Mucosa of descending colon (tissue), 3 donors: Measurements from ENCODE around the gene CELF2. TPM values are rescaled to one million over a fixed set of nuclear protein-coding genes. Genes with fewer than 3 reads are reported as not detected.

Source experiments
- ATAC-seq: fragments of 200-7000 bp; cut with Tn5 transposase; one replicate; pipeline ENCODE4 v1.9.1; 2020; ENCODE audit warnings: mild to moderate bottlenecking, moderate library complexity
- DNase-seq, 3 donors: peaks; one replicate each; pipeline ENCODE4 v3.0.0-alpha.2; 2020
- H3K36me3 ChIP-seq: fragments of 200-600 bp; one replicate; pipeline ENCODE4 v1.8.0; 2021; ENCODE audit warnings: low read depth, mild to moderate bottlenecking
- H3K4me1 ChIP-seq: fragments of 200-600 bp; one replicate; pipeline ENCODE4 v1.8.0; 2021; ENCODE audit warnings: low read depth, mild to moderate bottlenecking
- H3K4me3 ChIP-seq: fragments of 200-600 bp; one replicate; pipeline ENCODE4 v1.8.0; 2021; ENCODE audit warnings: mild to moderate bottlenecking
- H3K9me3 ChIP-seq: fragments of 200-600 bp; one replicate; pipeline ENCODE4 v1.8.0; 2021; ENCODE audit warnings: mild to moderate bottlenecking
- CTCF ChIP-seq: fragments of 200-600 bp; IDR thresholded peaks from one replicate; pipeline ENCODE4 v1.8.0; 2022; ENCODE audit warnings: antibody characterized with exemption, mild to moderate bottlenecking
- intact Hi-C, 2 donors: fragments of 100-400 bp; cut with DNase I in 1 of 2; cut with micrococcal nuclease in 1 of 2; formaldehyde crosslinking; loops; one replicate each; pipeline versions ENCODE4 v1.11.0 to v1.11.1; 2022; cut with DNase I, micrococcal nuclease
- total RNA-seq, 3 donors: library from RNA; stranded (reverse); fragmentation: NEBNext Ultra II Directional in 2 of 3; extraction: Animal tissue kit (Norgen Biotek cat#: 25700) in 2 of 3; gene quantifications; one replicate each; pipeline versions ENCODE4 v1.2.1 to v1.2.4, GENCODE V29; 2021 to 2023
- donor health status: DM: no; HTN: no; CAD: no; lungs with moderate emphysema.
- donor health status: DM: no; HTN: no; CAD: no.
- donor health status: DM: no; HTN: yes; CAD: no.

The CELF2 gene
- total RNA-seq, 3 donors from 2014 or later: 31.4 to 56.5 (median 36.1) TPM

GRCh38 chr10:11242443-11243387 is 225.0 kb downstream of the CELF2 start:
- Histone ChIP-seq H3K4me3 (no peak overlapping the region), H3K4me1 (no peaks in the 10 kb centered on the region), H3K36me3 (no peaks in the 10 kb centered on the region), H3K9me3 (no peaks in the 10 kb centered on the region)
- no peak for TF ChIP-seq CTCF
- ATAC-seq (peak; percentile 69), DNase-seq (peak; percentile 55 to 68 (median 58))
- intact Hi-C loops: no loop called here

- Histone ChIP-seq H3K4me3 (no peak overlapping the region), H3K36me3 (no peaks in the 10 kb centered on the region), H3K9me3 (no peaks in the 10 kb centered on the region), H3K4me1 (no peaks in the 10 kb centered on the region)
- ATAC-seq: no peak
- no peak for DNase-seq
- intact Hi-C loops: no loop called here
- TF ChIP-seq CTCF: no peak
Observed at GRCh38 chr10:11243425-11244222, 226.0 kb downstream of the CELF2 start.

- H3K4me3 ChIP-seq: no peak overlapping the region
- H3K36me3 ChIP-seq: peaks cover 3% of the 10 kb centered on the region
- no peak for ATAC-seq
- H3K9me3 ChIP-seq: no peaks in the 10 kb centered on the region
- H3K4me1 ChIP-seq: no peaks in the 10 kb centered on the region
- intact Hi-C loops: no loop called here
- DNase-seq: no peak
- TF ChIP-seq CTCF: no peak
Observed at GRCh38 chr10:11245095-11245479, 227.4 kb downstream of the CELF2 start.

GRCh38 chr10:11245510-11245909 is 227.8 kb downstream of the CELF2 start:
- intact Hi-C loops: no loop called here
- Histone ChIP-seq H3K36me3 (peaks cover 3% of the 10 kb centered on the region), H3K4me1 (no peaks in the 10 kb centered on the region), H3K9me3 (no peaks in the 10 kb centered on the region), H3K4me3 (no peak overlapping the region)
- TF ChIP-seq CTCF: no peak
- DNase-seq: no peak
- ATAC-seq: peak; percentile 11

GRCh38 chr10:11245981-11246590 is 228.4 kb downstream of the CELF2 start:
- no peak overlapping the region for H3K4me3 ChIP-seq
- no peak for TF ChIP-seq CTCF
- ATAC-seq (no peak), DNase-seq (no peak)
- no peaks in the 10 kb centered on the region for H3K4me1 ChIP-seq
- peaks cover 3% of the 10 kb centered on the region for H3K36me3 ChIP-seq
- intact Hi-C loops: no loop called here
- no peaks in the 10 kb centered on the region for H3K9me3 ChIP-seq
